LNCaP clone FGC (cell line): Measurements from ENCODE around the gene TIMM50.
A peak's percentile ranks its signal among the peaks of the same experiment; 100 is the strongest.

Source experiments
- DNase-seq: peaks from one replicate; pipeline ENCODE4 v3.0.0-alpha.2; 2011; ENCODE audit warnings: low read depth
- H3K4me3 ChIP-seq: 2 replicates; pipeline ENCODE4 v1.5.1; 2011; ENCODE audit warnings: mild to moderate bottlenecking, low read depth, low read length, control low read depth
- CTCF ChIP-seq: IDR thresholded peaks from 2 replicates; pipeline ENCODE4 v1.5.1; 2012; ENCODE audit warnings: mild to moderate bottlenecking; ENCODE audit not compliant: control insufficient read depth, insufficient read depth; ENCODE audit errors: extremely low read depth

The TIMM50 gene

DNA sequence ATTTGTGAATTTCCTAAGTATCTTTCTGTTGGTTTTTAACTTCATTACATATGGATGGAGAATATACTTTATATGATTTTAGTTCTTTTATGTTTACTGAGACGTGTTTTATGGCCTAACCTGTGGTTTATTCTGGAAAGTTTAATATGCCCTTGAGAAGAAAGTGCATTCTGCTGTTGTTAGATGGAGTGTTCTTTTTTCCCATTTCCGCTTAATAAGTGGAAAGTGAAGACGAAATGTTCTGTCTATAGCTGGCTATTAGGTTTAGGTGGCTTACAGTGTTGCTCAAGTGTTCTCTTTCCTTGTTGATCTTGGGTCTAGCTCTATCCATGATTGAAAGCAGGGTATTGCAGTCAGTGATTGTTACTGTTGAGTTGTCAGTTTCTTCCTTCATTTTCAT is 17.2 kb upstream of the TIMM50 start:
- no peak for TF ChIP-seq CTCF
- DNase-seq: peak; percentile 85
- no peak overlapping the region for H3K4me3 ChIP-seq

- H3K4me3 ChIP-seq: no peak overlapping the region
- TF ChIP-seq CTCF: no peak
- no peak for DNase-seq
These were observed 14.5 kb upstream of the TIMM50 start for GRCh38 chr19:39465956-39466747.

GRCh38 chr19:39467941-39468340 is 12.7 kb upstream of the TIMM50 start:
- TF ChIP-seq CTCF: no peak
- DNase-seq: no peak
- no peak overlapping the region for H3K4me3 ChIP-seq

- no peak for TF ChIP-seq CTCF
- no peak overlapping the region for H3K4me3 ChIP-seq
- DNase-seq: no peak
These were observed 11.6 kb upstream of the TIMM50 start for GRCh38 chr19:39469036-39469435.

- no peak overlapping the region for H3K4me3 ChIP-seq
- no peak for DNase-seq
- no peak for TF ChIP-seq CTCF
These were observed 11.1 kb upstream of the TIMM50 start for GRCh38 chr19:39469567-39469966.

- no peak for DNase-seq
- TF ChIP-seq CTCF: no peak
- no peak overlapping the region for H3K4me3 ChIP-seq
These were observed 9.8 kb upstream of the TIMM50 start for GRCh38 chr19:39470724-39471339.
